Medulla oblongata (tissue), 1 donor: ENCODE results near the gene SH3BP5.
"Not testable (repeated sequence)": the region's sequence is repeated elsewhere in the genome, so short reads cannot be mapped to it uniquely, and the experiment has no call there.

ENCODE experiments used
- DNase-seq: peaks from one replicate; pipeline ENCODE4 v3.0.0-alpha.2; 2015; ENCODE audit errors: extremely low spot score

Gene SH3BP5, protein sequence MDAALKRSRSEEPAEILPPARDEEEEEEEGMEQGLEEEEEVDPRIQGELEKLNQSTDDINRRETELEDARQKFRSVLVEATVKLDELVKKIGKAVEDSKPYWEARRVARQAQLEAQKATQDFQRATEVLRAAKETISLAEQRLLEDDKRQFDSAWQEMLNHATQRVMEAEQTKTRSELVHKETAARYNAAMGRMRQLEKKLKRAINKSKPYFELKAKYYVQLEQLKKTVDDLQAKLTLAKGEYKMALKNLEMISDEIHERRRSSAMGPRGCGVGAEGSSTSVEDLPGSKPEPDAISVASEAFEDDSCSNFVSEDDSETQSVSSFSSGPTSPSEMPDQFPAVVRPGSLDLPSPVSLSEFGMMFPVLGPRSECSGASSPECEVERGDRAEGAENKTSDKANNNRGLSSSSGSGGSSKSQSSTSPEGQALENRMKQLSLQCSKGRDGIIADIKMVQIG

DNA sequence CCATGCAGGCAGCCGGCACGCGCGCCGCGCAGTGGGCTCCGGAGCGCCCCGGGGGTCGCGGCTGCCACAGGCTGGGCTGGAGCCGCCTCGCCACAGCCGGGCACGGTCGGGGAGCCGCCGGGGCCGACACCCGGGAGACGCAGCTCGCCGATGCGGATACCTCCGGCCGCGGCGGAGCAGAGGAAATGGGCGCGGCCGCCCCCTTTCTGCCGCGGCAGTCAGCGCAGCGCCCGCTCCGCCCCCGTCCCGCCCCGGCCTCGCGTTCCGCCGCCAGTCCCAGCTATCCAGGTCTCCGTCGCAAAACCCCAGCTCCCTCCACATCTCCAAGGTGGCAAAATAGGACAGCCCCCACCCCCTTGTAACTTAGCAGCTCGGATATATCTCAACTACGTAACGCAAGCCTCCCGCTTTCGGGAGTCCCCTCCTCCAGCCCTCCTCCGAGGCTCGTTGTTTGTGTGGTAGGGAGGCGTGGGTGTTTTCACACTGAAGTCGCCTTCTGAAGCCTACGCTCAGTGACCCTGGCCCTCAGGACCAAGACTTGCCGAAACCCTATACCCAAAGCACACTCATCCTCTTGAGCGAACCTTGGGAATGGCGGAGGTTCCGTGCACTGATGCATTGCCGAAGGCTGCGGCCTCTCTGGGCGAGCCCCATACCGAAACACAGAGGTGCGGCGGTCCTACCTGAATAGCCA, at the start of gene SH3BP5:
SH3BP5 (minus strand) TSS at position 182 of the 694 bp plus-strand sequence; CDS start at position 4, 178 bp downstream.
- DNase-seq: peak; percentile 77

DNA sequence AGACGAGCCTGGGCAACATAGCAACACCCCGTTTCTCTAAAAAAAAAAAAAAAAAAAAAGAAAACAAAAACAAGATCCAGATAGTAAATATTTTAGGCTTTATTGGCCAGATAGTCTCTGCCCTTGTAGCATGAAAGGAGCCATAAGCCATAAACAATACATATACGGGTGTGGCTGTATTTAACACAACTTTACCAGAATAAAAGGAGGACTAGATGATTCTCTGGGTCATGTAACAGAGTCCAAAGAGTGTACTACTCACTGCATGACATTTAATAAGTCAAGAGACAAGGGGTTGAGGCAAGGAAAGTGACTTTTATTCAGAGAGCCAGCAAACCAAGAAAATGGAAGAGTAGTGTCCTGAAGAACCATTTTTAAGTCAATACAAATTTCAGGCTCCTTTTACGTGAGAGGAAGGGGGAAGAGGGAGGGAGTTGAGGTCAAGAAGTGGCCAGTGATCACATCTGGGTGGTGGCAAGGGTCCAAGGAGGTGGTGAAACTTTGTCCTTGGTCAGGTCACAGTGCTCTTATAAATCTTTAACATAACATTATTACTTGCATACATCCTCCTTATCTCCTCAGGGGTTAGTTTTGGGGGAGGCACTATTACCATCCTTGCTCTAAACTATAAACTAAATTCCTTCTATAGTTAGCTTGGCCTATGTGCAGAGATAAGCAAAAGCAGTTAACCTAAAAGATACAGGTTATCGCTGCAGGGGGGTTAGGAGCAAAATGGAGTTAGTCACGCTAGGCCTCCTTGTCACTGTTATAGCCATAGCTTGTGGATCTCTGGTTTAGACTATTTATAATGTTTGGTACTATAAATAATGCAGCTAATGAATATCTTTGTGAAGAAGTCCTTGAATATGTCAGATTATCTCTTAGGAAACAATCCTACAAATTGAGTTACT, 48.8 kb upstream of the SH3BP5 start:
- DNase-seq: no peak

DNA sequence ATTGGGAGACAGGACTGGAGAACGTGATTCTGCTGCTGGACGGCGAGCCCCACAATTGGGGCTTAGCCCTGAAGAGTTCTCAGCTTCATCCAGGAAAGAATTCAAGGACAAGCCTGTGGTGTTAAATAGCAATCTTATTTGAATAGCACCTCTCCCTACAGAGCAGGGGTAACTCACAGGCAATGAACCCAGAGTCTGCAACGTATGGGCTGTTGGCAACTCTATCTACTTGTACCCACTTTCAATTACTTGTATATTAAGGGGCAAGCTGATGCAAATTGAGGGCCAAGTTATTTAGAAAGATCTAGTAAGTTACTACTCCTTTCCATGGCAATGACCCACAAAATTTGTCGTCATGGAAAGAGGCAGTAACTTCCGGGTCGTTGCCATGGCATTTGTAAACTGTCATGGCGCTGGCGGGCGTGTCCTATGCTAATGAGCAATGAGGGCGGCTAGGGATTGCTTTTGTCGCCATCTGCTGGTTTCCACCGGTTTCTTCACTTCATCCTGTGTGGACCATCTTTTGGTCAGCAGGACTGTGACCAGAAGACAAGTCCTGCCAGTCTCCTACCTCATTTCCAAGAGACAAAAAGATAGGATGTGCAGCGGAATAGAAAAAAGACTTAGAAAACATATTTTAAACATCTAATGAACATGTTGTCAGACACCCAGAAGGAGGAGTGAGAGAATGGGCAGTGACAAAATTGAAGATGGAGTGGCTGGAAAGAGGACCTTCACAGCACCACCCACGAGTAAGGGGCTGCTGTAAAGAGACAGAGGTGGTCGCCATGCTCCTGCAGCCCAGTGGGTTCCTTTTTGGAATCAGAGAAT, 45.8 kb upstream of the SH3BP5 start:
- DNase-seq: peak; percentile 98

DNA sequence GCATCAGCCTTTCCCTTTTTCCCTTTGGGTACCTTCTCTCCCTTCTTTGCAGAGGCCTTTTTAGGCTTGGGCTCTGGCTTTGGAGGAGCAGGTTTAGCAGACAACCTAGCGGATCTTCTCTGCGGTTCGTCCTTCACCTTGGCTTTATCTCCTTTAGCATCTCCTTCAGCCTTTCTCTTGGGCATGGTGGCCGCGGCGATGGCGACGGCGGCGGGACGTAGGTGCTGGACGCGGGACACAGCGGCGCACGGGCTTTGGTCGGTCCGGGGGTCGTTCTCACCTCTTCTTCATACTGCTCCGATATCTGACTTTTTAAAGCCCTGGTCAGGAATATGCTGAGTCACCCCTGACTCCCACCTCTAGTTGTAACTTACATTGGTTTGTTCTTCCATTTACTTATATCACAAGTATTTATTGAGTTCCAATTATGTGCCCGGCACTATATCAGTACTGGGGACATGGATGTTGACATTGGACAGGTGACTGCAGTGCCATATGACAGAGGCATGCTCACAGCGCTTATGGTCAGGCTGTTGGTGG, 43.1 kb upstream of the SH3BP5 start:
- no peak for DNase-seq

DNA sequence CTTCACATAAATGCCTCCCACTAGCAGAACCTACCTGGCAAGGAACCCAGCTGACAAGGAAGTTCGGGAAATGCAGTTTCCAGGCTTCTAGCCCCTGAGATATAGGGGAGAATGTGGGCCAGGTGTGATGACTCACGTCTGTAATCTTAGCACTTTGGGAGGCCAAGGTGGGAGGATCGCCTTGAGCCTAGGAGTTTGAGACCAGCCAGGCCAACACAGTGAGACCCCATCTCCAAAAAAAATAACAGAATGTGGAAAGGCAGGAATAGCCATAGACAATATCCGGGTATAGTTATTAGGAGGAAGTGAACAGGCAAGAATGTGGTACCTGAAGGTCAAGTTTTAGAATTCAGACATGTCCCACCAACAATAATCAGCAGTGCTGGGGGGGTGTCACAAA, 40.5 kb upstream of the SH3BP5 start:
- no peak for DNase-seq

DNA sequence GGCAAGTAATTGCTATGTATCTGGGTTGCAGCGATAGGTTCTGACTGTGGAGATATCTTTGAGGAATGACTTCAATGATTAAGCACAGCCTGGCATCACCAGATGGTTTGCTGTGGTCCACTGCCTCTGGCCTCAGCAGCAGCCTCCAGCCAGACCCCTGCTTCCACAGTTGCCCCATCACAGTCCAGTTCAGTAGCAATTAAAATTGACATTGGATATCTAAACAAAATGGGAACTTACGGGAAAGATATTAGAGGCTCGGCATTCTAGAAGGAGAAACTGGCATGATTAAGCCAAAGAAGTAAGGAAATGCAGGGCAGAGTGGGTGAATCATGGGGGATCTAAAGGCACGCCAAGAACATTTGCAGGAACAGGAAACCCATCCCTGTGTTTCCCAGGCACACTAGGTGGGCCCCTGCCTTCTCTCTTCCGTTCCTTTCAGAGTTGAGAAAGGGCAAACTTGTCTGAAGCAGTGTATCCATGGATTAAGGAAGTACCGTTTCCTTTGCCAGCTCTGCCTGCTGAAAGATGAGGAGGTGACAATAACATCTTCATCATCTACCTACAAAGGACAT, 36.3 kb upstream of the SH3BP5 start:
- DNase-seq: no peak

DNA sequence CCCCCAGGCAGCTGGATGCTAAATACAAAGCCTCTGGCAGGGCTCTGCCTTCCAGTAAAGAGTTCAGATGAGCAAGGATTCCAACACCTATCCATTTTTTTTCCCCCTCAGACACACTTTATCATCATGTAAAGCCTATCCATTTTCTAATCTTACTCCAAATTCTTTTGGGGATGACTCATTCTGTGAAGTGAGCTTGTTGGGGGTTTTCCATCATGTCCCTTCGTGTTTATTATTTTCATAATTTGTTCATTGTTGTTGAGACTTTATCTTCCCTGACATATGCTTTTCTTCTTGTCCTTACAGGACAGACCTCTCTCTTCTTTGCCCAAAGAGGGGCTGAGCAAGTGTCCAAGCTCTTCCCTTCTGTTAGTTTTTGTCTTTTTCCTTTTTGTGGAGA, 34.7 kb upstream of the SH3BP5 start:
- no peak for DNase-seq

DNA sequence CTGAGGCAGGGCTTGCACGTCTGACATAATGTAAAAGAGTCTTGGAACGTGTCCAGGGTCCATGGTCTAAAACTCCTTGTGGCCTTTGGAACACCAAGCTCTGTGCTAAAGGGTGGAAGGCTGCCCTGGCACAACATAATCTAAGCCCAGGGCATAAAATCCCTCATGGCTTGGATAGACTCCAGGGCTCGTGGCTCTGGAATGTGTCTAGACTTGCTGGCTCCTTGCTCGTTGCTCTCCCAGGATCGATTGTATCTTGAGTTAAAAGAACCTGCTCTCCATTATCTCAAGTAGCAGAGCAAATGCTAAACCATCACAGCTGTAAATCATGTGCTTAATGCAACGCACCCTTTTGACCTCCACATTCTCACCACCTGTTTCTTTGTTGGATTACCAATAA, 31.7 kb upstream of the SH3BP5 start:
- DNase-seq: not testable (repeated sequence)

DNA sequence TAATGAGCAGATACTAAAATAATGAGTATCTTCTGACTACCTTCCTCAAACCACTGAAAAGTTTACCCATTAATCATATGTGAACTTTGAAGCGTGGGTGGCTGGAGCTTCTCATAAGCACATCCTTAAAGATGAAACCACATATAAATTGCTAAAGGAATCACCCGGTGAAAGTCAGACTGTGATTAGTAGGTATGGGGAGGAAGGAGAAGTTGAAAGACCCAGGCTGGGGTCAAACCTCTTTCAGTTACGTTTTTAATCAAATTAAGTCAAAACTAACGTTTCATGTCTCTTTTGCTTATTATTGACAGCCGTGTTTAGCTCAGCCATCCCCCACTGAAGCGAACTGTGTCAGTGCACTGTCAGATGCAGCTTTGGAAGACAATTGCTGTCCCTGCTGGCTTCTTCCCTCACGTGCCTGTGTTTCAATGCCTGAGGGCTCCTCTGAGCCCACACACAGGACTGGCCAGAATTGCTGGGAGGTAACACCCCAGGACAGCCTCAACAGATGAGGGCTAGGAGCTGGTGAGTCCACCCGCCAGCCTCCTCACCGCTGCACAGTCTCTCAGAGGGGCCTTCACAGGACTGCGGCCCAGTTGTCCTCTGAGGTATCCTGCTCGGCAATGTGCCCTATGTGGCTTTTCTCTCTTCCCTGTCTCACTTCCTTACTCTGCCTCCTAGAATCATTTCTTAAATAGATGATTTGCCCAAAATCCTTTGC, 29.3 kb upstream of the SH3BP5 start:
- peak; percentile 12 for DNase-seq

DNA sequence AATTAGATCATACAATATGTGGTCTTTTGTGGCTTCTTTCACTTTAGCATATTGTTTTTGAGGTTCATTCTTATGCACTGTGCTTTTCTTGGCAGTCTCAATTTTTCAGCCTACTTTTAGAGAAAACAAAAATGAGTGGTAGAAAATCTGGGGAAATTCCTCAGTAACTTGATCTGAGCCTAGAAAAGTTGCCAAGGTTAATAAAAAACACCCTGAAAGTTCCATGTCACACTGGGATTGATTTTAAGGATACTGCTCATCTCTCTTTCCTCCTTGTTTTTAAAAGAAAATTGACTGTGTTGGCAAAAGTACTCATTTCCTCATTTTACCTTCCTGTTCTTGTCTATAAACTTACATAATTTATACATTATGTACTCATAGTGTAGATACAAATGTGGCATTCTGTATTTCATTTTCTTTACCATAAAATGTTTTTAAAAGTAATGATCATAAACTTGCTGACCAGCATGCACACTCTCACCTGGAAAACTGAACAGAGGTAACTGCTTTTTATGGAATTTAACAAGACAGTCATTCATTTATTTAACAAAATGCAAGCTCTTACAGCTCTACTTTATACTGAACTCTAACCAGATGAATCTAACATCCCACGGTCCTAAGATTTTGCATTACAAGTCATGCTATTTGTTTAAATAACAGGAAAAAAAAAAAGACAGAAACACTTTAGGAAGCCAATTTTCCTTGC, 28.6 kb upstream of the SH3BP5 start:
- DNase-seq: peak; percentile 6

DNA sequence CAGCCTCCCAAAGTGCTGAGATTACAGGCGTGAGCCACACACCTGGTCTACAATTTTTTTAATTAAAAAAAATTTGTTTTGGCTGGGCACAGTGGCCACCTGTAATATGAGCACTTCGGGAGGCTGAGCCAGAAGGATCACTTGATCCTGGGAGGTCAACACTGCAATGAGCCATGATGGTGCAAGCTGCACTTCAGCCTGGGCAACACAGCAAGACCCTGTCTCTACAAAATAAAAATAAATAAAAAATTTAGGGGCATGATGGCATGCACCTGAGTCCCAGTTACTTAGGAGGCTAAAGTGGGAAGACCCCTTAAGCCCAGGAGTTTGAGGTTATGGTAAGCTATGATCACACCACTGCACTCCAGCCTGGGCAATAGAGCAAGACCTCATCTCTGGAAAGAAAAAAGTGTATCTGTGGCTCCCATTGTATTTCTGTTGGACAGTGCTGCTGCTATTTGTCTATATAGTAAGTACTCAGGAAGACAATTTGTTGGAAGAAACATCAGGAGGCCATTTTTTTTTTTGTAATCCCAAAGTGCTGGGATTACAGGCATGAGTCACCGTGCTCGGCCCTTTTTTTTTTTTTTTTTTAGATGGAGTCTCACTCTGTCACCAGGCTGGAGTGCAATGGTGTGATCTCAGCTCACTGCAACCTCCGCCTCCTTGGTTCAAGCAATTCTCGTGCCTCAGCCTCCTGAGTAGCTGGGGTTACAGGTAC, 27.5 kb upstream of the SH3BP5 start:
- DNase-seq: no peak

DNA sequence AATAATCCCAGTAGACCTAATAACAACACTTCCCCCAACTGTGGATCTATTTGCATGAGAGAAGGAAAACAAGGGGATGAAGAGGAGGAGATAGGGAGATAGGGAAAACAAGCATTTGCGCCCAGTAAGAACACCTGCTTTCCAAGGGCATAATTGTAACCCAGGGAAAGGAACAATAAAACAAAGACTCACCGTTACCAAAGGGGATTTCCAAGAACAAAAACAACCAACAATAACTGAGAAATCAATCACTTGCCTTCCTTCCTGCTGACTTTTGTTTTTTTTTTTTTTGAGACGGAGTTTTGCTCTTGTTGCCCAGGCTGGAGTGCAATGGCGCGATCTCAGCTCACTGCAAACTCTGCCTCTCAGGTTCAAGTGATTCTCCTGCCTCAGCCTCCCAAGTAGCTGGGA, 24.3 kb upstream of the SH3BP5 start:
- not testable (repeated sequence) for DNase-seq

DNA sequence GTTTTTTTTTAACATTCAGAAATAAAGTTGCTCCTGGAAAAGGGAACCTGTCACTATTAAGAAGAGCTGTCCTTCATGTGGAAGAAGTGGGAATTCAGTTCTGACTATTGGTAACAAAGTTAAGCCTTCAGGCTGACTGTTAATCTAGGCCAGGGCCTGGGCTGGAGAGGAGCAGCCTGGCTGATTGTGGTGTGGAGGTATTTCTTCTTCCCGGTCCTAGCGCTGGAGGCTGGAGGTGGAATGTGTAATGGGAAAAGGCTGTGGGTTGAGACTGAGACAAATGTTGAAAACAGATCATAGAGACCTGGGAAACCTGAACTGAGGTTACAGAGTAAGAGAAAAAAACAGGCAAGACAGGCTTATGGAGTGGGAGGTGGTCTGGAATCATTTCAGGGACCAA, 23.8 kb upstream of the SH3BP5 start:
- no peak for DNase-seq

DNA sequence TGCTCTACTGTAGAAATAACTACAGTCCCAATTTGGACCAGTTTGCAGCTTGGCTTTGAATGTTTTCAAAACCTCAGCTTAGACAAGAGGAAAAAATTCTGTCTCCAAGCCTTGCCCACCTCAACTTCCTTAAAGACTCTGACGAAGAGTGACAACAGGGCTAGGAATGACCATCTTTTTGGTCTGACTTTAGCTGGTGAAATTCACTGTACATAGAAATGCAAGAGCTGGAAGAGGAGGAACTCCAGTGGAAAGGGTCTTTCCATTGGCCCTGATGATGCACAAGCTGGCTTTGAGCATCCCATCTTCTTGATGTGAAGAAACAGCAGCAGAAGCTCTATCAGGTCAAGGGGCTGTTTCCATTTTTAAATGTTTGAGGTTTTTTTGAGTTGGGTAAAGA, 22.7 kb upstream of the SH3BP5 start:
- DNase-seq: no peak

DNA sequence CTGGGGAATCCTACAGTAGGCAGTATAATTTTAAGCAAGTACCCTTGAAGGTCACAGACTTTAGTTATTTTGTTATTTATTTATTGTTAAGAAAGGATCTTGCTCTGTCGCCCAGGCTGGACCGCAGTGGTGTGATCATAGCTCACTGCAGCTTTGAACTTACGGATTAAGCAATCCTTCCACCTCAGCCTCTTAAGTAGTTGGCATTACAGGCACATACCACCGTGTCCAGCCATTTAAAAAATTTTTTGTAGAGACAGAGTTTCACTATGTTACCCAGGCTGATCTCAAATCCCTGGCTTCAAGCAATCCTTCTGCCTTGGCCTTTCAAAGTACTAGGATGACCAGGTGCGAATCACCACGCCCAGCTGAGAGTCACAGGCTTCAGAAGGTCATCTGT, 22.1 kb upstream of the SH3BP5 start:
- DNase-seq: no peak

DNA sequence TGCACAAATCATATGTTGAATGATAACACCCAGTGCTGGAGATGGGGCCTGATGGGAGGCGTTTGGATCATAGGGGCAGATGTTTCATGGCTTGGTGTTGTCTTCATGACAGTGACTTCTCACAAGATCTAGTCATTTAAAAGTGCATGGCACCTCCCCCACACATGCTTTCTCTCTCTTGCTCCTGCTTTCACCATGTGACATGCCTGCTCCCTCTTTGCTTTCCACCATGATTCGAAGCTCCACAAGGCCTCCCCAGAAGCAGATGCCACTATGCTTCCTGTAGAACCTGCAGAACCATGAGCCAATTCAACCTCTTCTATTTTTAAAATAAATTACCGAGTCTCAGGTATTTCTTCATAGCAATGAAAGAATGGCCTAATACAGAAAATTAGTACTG, 17.8 kb upstream of the SH3BP5 start:
- no peak for DNase-seq

DNA sequence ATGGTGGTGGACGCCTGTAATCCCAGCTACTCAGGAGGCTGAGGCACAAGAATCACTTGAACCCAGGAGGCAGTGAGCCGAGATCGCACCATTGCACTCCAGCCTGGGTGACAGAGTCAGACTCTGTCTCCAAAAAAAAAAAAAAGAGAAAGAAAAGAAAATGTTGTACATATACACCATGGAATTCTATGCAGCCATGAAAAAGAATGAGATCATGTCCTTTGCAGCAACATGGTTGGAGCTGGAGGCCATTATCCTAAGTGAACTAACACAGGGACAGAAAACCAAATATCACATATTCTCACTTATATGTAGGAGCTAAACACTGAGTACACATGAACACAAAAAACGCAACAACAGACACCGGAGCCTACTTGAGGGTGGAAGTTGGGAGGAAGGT, 17.1 kb upstream of the SH3BP5 start:
- DNase-seq: not testable (repeated sequence)

DNA sequence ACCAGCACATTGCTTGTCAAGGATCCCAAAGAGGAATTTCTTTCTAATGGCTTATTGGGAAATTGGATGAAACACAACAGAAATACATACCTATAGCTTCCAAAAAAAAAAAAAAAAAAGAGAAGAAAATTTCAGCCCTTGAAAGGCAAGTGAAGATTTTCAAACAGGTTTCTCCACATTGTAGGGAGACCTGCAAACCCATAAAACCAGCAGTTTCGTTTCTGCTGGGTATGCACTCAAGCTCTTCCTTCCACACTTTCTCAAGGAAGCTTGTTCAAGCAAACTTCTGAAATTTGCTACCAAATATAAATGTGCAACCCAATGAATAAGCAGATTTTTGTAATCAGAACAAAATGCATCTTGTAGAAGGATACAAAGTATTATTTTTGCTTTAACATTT, 15.9 kb upstream of the SH3BP5 start:
- no peak for DNase-seq

DNA sequence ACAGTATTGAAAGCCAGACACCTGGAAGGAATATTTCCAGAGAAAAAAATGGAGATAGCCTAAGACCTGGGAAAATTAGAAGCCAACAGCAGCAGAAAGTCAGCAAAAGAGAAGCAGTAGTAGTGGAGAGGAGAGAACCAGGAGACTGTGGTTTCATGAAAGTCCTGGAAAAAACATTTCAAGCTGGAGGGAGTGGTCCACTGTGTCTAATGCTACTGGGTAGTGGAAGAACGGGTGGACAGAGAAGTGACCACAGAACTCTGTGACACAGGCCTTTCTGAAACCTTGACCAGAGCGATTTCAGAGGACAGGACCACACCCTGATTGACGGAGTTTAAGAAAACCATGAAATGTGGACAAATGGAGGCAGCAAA, 15.3 kb upstream of the SH3BP5 start:
- no peak for DNase-seq
